Lower lobe of right lung (tissue), 2 donors: ENCODE measurements around the gene MNAT1. TPM values are rescaled to one million over a fixed set of nuclear protein-coding genes. Genes with fewer than 3 reads are reported as not detected.

Experiments used
- ATAC-seq, 2 donors: fragments of 200-7000 bp; cut with Tn5 transposase; one replicate each; pipeline ENCODE4 v1.9.1; 2020 to 2022; ENCODE audit warnings: mild to moderate bottlenecking in 2 of 2, moderate library complexity in 2 of 2
- DNase-seq: peaks from one replicate; pipeline ENCODE4 v3.0.0-alpha.2; 2020
- H3K27ac ChIP-seq: fragments of 200-600 bp; one replicate; pipeline ENCODE4 v1.8.0; 2022
- H3K27me3 ChIP-seq: fragments of 200-600 bp; one replicate; pipeline ENCODE4 v1.8.0; 2022; ENCODE audit warnings: low read depth
- H3K36me3 ChIP-seq: fragments of 200-600 bp; one replicate; pipeline ENCODE4 v1.8.0; 2022; ENCODE audit warnings: mild to moderate bottlenecking
- H3K4me1 ChIP-seq: fragments of 200-600 bp; one replicate; pipeline ENCODE4 v1.8.0; 2022
- H3K4me3 ChIP-seq: fragments of 200-600 bp; one replicate; pipeline ENCODE4 v1.8.0; 2022; ENCODE audit warnings: mild to moderate bottlenecking
- H3K9me3 ChIP-seq: fragments of 200-600 bp; one replicate; pipeline ENCODE4 v1.8.0; 2022
- intact Hi-C: fragments of 100-400 bp; cut with DNase I; formaldehyde crosslinking; loops from one replicate; pipeline ENCODE4 v1.11.0; 2022
- total RNA-seq: library from RNA; stranded (reverse); fragmentation: NEBNext Ultra II Directional; extraction: Animal tissue kit (Norgen Biotek cat#: 25700); gene quantifications from one replicate; pipeline ENCODE4 v1.2.1, GENCODE V29; 2021
- TF ChIP-seq, protein P1 (sequence below): fragments of 200-600 bp; IDR thresholded peaks from one replicate; pipeline ENCODE4 v1.8.0; 2022; ENCODE audit warnings: antibody characterized with exemption, mild to moderate bottlenecking
- donor health status: DM: no; HTN: yes; CAD: no; lungs with severe emphysema.

The MNAT1 gene
- total RNA-seq, 1 donor from 2014 or later: 21.5 TPM

DNA sequence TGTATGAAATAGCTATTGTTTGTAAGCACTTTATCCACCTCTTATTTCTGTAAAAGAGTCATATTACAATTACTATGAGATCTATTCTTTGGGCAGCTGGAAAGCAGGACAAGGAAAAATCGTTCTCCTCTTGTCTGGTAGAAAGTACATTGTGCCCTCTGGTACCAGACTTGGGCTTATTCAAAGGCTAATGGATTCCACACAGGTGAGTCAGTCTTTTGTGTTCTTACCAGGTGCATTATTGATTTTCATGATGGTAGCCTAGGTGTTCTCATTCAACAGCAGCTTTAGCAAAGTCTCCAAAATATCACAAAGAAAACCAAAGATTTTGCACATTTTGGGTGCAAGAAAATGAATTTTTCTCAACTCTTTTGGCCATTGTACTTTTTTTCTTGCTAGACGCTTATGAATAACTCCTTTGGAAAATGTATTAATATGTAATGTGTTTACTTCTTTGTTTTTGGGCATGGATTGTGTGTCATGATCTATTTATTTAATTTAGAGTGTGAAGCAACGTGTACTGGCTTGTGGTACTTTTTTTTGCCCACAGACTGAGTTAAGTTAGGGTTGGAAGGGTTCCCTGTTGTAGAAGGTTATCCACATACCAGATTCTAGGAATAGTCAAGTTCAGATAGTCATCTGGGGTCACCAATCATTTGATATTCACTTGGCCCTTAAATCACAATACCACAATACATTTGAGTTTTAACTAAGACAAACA is 26.2 kb downstream of the MNAT1 start:
- TF ChIP-seq, protein P1, sequence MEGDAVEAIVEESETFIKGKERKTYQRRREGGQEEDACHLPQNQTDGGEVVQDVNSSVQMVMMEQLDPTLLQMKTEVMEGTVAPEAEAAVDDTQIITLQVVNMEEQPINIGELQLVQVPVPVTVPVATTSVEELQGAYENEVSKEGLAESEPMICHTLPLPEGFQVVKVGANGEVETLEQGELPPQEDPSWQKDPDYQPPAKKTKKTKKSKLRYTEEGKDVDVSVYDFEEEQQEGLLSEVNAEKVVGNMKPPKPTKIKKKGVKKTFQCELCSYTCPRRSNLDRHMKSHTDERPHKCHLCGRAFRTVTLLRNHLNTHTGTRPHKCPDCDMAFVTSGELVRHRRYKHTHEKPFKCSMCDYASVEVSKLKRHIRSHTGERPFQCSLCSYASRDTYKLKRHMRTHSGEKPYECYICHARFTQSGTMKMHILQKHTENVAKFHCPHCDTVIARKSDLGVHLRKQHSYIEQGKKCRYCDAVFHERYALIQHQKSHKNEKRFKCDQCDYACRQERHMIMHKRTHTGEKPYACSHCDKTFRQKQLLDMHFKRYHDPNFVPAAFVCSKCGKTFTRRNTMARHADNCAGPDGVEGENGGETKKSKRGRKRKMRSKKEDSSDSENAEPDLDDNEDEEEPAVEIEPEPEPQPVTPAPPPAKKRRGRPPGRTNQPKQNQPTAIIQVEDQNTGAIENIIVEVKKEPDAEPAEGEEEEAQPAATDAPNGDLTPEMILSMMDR: no peak
- H3K9me3 ChIP-seq: no peaks in the 10 kb centered on the region
- no peak overlapping the region for H3K4me3 ChIP-seq
- no peaks in the 10 kb centered on the region for H3K36me3 ChIP-seq
- ATAC-seq: no peak
- no peak overlapping the region for H3K27ac ChIP-seq
- intact Hi-C loops: no loop called here
- no peaks in the 10 kb centered on the region for H3K27me3 ChIP-seq
- DNase-seq: no peak
- H3K4me1 ChIP-seq: no peaks in the 10 kb centered on the region

DNA sequence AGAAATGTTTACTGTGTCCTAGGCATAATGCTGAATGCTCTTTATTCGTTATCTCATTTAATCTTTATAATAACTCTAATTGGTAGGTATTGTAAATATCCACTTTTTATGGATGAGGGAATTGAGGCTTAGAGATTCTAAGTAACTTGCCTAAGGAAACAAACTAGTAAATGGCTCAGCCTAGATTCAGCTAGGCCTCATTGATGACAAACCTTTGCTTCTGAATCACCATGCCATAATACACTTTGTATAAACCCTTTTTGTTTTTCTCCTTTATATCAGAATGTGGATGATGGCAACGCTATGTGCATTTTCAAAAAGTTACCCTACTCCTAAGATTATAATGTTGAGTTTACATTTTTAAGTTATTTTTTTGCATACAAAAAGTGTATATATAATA is 34.0 kb downstream of the MNAT1 start:
- Histone ChIP-seq H3K36me3 (no peaks in the 10 kb centered on the region), H3K4me1 (no peaks in the 10 kb centered on the region), H3K27me3 (no peaks in the 10 kb centered on the region), H3K9me3 (no peaks in the 10 kb centered on the region), H3K4me3 (no peak overlapping the region), H3K27ac (no peak overlapping the region)
- TF ChIP-seq, protein P1: no peak
- intact Hi-C loops: no loop called here
- no peak for DNase-seq
- no peak for ATAC-seq

DNA sequence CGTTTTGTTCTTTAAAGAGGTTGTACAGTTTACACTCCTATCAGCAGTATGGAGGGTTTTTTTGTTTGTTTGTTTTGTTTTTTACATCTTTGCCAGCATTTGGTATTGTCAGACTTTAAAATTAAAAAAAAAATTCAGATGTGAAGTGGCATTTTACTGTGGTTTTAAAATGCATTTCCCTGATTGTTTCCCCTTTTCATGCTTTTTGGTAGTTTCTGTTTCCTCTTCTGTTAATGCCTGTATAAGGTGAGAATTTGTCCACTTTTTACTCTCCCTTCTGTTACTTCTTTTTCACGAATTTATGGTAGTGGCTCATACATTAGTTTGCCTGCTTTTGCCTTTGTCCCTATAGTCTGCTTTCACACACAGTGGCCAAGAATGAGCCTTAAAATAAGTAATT is 36.6 kb downstream of the MNAT1 start:
- Histone ChIP-seq H3K36me3 (no peaks in the 10 kb centered on the region), H3K4me3 (no peak overlapping the region), H3K27ac (no peak overlapping the region), H3K9me3 (no peaks in the 10 kb centered on the region), H3K4me1 (no peaks in the 10 kb centered on the region), H3K27me3 (no peaks in the 10 kb centered on the region)
- TF ChIP-seq, protein P1: no peak
- DNase-seq: no peak
- intact Hi-C loops: no loop called here
- ATAC-seq: no peak

DNA sequence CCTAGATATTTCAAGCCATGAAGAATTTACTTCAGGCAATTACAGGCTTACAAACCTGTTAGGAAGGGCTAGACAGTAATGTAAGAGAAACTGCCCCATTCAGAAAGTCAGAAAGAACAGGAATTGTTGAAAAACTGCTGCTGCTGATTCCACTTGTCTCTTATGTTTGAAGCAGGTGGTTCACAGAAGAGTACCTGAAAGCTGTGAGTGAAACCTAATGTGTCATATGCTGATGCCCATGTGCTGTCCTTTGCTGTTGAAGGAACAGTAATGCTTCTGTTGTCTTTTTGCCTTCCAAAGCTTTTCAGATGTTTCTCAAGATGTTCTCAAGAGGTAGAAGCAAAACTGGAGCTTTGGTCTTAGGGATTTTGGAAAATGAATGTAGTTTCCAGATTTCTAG is 39.0 kb downstream of the MNAT1 start:
- TF ChIP-seq, protein P1: no peak
- ATAC-seq (no peak), DNase-seq (no peak)
- intact Hi-C loops: no loop called here
- Histone ChIP-seq H3K27me3 (no peaks in the 10 kb centered on the region), H3K27ac (no peak overlapping the region), H3K4me1 (no peaks in the 10 kb centered on the region), H3K4me3 (no peak overlapping the region), H3K36me3 (no peaks in the 10 kb centered on the region), H3K9me3 (no peaks in the 10 kb centered on the region)

DNA sequence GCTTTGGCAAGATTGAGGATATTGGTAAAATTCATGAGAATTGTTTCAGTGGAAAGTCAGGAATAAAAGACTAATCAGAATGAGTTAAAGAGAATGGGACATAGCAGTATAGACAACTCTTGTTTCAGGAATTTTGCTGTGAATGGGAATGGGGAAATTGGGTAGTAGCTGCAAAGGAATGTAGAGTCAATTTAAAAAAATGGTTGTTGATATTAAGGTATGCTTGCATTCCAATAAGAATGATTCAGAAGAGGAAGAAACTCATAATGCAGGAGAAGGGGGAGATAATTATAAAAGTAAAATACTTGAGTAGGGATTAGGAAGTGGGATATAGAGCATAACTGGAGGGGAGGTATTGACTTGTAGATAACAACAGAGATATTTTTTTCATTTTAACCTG is 40.7 kb downstream of the MNAT1 start:
- H3K27me3 ChIP-seq: no peaks in the 10 kb centered on the region
- ATAC-seq (no peak), DNase-seq (no peak)
- no peaks in the 10 kb centered on the region for H3K4me1 ChIP-seq
- no peak overlapping the region for H3K27ac ChIP-seq
- intact Hi-C loops: no loop called here
- no peaks in the 10 kb centered on the region for H3K9me3 ChIP-seq
- H3K36me3 ChIP-seq: no peaks in the 10 kb centered on the region
- TF ChIP-seq, protein P1: no peak
- H3K4me3 ChIP-seq: no peak overlapping the region
